Loucy (cell line): ENCODE measurements around the gene ITGA11.

Source experiments
- H2AFZ ChIP-seq: fragments of 200-600 bp; sonication (generic); 2 replicates; pipeline ENCODE4 v1.6.0; 2016; ENCODE audit warnings: antibody characterized with exemption, mild to moderate bottlenecking, low read length, moderate library complexity
- H3F3A ChIP-seq: fragments of 200-600 bp; 2 replicates; pipeline ENCODE4 v1.6.0; 2016; ENCODE audit warnings: antibody characterized with exemption, low read depth, mild to moderate bottlenecking
- H3K27me3 ChIP-seq: fragments of 200-600 bp; sonication (generic); 2 replicates; pipeline ENCODE4 v1.6.1; 2014; ENCODE audit warnings: low read length, mild to moderate bottlenecking; ENCODE audit not compliant: insufficient read depth, poor library complexity, severe bottlenecking
- H3K36me3 ChIP-seq: fragments of 200-600 bp; sonication (generic); 2 replicates; pipeline ENCODE4 v1.6.1; 2016; ENCODE audit warnings: low read length; ENCODE audit not compliant: insufficient read depth
- H3K4me1 ChIP-seq: fragments of 200-600 bp; sonication (generic); 2 replicates; pipeline ENCODE4 v1.5.1; 2014; ENCODE audit warnings: low read length, mild to moderate bottlenecking; ENCODE audit not compliant: insufficient read depth, poor library complexity, severe bottlenecking
- H3K4me2 ChIP-seq: fragments of 200-600 bp; sonication (generic); 2 replicates; pipeline ENCODE4 v1.6.0; 2014; ENCODE audit warnings: antibody characterized with exemption, low read length, low read depth, mild to moderate bottlenecking; ENCODE audit not compliant: poor library complexity, severe bottlenecking
- H3K4me3 ChIP-seq: fragments of 200-600 bp; sonication (generic); 2 replicates; pipeline ENCODE4 v1.5.1; 2014; ENCODE audit warnings: low read length, mild to moderate bottlenecking, mixed read lengths; ENCODE audit not compliant: poor library complexity, severe bottlenecking
- H3K79me2 ChIP-seq: fragments of 200-600 bp; sonication (generic); 2 replicates; pipeline ENCODE4 v1.6.1; 2014; ENCODE audit warnings: low read length; ENCODE audit not compliant: insufficient read depth
- H3K9ac ChIP-seq: fragments of 200-600 bp; sonication (generic); 2 replicates; pipeline ENCODE4 v1.6.0; 2014; ENCODE audit warnings: mild to moderate bottlenecking, low read depth, low read length, moderate library complexity; ENCODE audit not compliant: poor library complexity, severe bottlenecking
- H3K9me2 ChIP-seq: fragments of 200-600 bp; sonication (generic); replicated peaks from 2 replicates; pipeline ENCODE4 v1.6.1; 2016; ENCODE audit warnings: low read depth, low read length, mixed read lengths
- H3K9me3 ChIP-seq: fragments of 200-600 bp; sonication (generic); 2 replicates; pipeline ENCODE4 v1.6.1; 2014; ENCODE audit warnings: mild to moderate bottlenecking, antibody characterized with exemption, low read length, low read depth; ENCODE audit not compliant: insufficient read depth
- H4K20me1 ChIP-seq: fragments of 200-600 bp; sonication (generic); 2 replicates; pipeline ENCODE4 v1.6.0; 2014; ENCODE audit warnings: antibody characterized with exemption, low read length, mild to moderate bottlenecking; ENCODE audit not compliant: insufficient read depth, poor library complexity, severe bottlenecking
- CTCF ChIP-seq: fragments of 200-600 bp; sonication (generic); conservative IDR thresholded peaks from 2 replicates; pipeline ENCODE4 v1.5.1; 2014; ENCODE audit warnings: mild to moderate bottlenecking, antibody characterized with exemption, low read length
- EZH2phosphoT487 ChIP-seq: fragments of 200-600 bp; IDR thresholded peaks from 2 replicates; pipeline ENCODE4 v1.6.1; 2018; ENCODE audit warnings: antibody characterized with exemption, mild to moderate bottlenecking, moderate library complexity, borderline replicate concordance

Gene ITGA11

GRCh38 chr15:68431792-68432401 is at the start of gene ITGA11:
Gene ITGA11, minus strand, starts transcription at chr15:68432163. Its CDS starts 97 bp downstream, at chr15:68432066.
- H3K4me3 ChIP-seq, result peak within 1 kb of the TSS; percentile 10
- H2AFZ ChIP-seq, result no peak within 1 kb of the TSS
- H4K20me1 ChIP-seq, result no peaks in the 10 kb centered on the region
- no peaks in the 10 kb centered on the region for H3K9me2 ChIP-seq
- H3F3A ChIP-seq, result no peaks in the 10 kb centered on the region
- no peak within 1 kb of the TSS for H3K9ac ChIP-seq
- no peaks in the 10 kb centered on the region for H3K9me3 ChIP-seq
- TF ChIP-seq EZH2phosphoT487 (no peak), CTCF (no peak)
- H3K27me3 ChIP-seq, result peaks cover 5% of the 10 kb centered on the region
- H3K4me2 ChIP-seq, result no peak within 1 kb of the TSS
- H3K36me3 ChIP-seq, result no peaks in the 10 kb centered on the region
- H3K4me1 ChIP-seq, result no peaks in the 10 kb centered on the region
- H3K79me2 ChIP-seq, result no peaks in the 10 kb centered on the region

- Histone ChIP-seq H3K9me3 (no peaks in the 10 kb centered on the region), H3K4me3 (no peak overlapping the region), H4K20me1 (no peaks in the 10 kb centered on the region), H3F3A (no peaks in the 10 kb centered on the region), H3K79me2 (no peaks in the 10 kb centered on the region), H3K9ac (no peak overlapping the region), H2AFZ (no peak overlapping the region), H3K27me3 (no peaks in the 10 kb centered on the region), H3K4me1 (no peaks in the 10 kb centered on the region), H3K9me2 (no peaks in the 10 kb centered on the region), H3K4me2 (no peak overlapping the region), H3K36me3 (no peaks in the 10 kb centered on the region)
- TF ChIP-seq EZH2phosphoT487 (no peak), CTCF (no peak)
Measured at GRCh38 chr15:68481321-68481720, 49.4 kb upstream of the ITGA11 start.

GRCh38 chr15:68480296-68480695 is 48.3 kb upstream of the ITGA11 start:
- no peaks in the 10 kb centered on the region for H3K9me3 ChIP-seq
- no peak overlapping the region for H3K4me2 ChIP-seq
- H3K9me2 ChIP-seq, result no peaks in the 10 kb centered on the region
- TF ChIP-seq EZH2phosphoT487 (no peak), CTCF (no peak)
- no peaks in the 10 kb centered on the region for H3K4me1 ChIP-seq
- no peaks in the 10 kb centered on the region for H3K27me3 ChIP-seq
- no peak overlapping the region for H3K9ac ChIP-seq
- H3K4me3 ChIP-seq, result no peak overlapping the region
- H2AFZ ChIP-seq, result no peak overlapping the region
- no peaks in the 10 kb centered on the region for H3K79me2 ChIP-seq
- no peaks in the 10 kb centered on the region for H3K36me3 ChIP-seq
- no peaks in the 10 kb centered on the region for H4K20me1 ChIP-seq
- no peaks in the 10 kb centered on the region for H3F3A ChIP-seq
